AG10803 (cell line): ENCODE results near the gene KCNH2.

ENCODE experiments used
- DNase-seq: peaks from one replicate; pipeline ENCODE4 v3.0.0; 2010; ENCODE audit warnings: low read depth
- H3K4me3 ChIP-seq: 2 replicates; pipeline ENCODE4 v1.5.1; 2011; ENCODE audit warnings: mild to moderate bottlenecking, low read length, control low read depth
- CTCF ChIP-seq: conservative IDR thresholded peaks from 2 replicates; pipeline ENCODE4 v1.5.1; 2011; ENCODE audit warnings: mild to moderate bottlenecking, low read length, control low read depth, inconsistent platforms

KCNH2 gene

DNA sequence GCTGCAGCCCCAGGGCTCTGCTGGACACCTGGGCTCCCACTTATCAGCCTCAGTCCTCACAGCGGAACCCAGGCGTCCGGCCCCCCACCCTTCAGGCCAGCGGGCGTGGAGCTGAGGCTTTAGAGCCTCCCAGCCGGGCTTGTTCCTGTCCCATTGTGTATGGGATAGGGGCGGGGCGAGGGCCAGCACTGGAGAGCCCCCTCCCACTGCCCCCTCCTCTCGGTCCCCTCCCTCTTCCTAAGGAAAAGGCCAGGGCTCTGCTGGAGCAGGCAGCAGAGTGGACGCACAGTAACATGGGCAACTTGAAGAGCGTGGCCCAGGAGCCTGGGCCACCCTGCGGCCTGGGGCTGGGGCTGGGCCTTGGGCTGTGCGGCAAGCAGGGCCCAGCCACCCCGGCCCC is 15.4 kb upstream of the KCNH2 start:
- no peak overlapping the region for H3K4me3 ChIP-seq
- TF ChIP-seq CTCF = no peak
- no peak for DNase-seq

- no peak overlapping the region for H3K4me3 ChIP-seq
- DNase-seq = no peak
- TF ChIP-seq CTCF = no peak
Measured at GRCh38 chr7:150992833-150993302, 14.7 kb upstream of the KCNH2 start.

DNA sequence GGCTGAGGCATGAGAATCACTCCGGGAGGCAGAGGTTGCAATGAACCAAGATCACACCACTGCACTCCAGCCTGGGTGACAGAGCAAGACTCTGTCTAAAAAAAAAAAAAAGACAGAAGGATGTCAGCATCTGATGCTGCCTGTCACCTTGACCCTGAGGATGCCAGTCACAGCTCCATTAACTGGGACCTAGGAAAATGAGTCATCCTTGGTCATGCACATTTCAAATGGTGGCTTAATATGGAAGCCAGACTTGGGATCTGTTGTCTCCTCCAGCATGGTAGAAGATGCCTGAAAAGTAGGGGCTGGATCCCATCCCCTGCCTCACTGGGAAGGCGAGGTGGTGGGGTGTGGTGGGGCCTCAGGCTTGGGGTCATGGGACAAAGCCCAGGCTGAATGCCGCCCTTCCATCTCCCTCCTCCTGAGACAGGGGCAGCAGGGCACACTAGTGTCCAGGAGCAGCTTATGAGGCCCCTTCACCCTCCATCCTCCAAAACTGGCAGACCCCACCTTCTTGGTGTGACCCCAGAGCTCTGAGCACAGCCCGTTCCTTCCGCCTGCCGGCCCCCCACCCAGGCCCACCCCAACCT is 14.0 kb upstream of the KCNH2 start:
- no peak for TF ChIP-seq CTCF
- no peak for DNase-seq
- no peak overlapping the region for H3K4me3 ChIP-seq

DNA sequence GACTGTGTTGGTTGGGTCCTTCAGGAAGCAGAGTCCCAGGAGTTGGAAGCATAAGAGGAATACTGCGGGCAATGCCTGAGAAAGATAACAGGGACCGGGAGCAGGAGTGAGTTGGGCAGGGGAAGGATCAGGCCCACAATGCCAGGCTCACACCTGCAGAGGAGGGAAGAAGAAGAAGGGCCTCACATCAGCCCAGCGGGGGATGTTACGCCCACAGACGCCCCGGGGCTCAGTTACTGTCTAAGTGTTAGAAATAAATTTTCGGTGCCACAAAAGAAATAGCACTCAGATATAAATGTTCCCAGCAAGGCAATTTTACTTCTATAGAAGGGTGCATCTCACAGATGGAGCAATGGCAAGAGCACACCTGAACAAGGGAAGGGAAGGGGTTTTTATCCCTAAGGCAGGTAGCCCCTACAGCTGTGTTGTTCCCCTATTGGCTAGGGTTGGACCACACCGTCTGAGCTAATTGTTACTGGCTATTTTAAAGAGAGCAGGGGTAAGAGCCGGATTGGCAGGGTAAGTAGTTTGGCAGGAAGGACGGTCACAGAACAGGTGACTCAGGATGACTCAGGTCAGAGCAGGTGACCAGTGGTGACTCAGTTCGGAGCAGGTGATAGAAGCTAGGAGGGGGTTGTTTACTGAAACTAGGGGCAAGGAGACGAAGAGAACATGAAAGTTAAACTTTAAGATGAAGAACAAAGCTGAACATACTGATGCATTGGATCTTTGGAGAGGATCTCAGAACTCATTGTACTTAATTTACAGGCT is 12.5 kb upstream of the KCNH2 start, which contains the start of gene NOS3:
Gene NOS3, plus strand, starts transcription at position 602 of the 771 bp plus-strand sequence. CDS start 2,787 bp downstream, outside the sequence.
- TF ChIP-seq CTCF = no peak
- no peak within 1 kb of the TSS for H3K4me3 ChIP-seq
- DNase-seq = no peak

DNA sequence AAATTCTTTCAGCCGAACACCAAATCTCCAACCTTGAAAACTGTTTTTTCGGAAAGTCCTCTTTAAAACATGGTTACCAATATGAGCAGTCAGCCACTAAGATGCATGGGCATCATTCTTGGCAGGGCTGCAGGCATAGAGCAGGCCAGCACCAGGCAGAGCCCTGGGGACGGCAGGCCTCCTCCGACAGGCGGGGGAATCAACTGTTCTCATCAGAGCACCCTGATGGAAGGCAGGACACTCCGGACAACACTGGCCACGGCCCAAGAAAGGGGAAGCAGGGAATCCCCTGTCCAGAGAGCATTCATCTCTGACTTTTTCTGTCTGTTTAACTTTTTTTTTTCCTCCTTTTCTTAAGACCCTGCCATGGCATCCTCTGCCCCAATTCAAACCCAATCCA is 11.3 kb upstream of the KCNH2 start:
- H3K4me3 ChIP-seq = no peak overlapping the region
- no peak for DNase-seq
- no peak for TF ChIP-seq CTCF

GRCh38 chr7:150988230-150989226 is 10.4 kb upstream of the KCNH2 start:
- TF ChIP-seq CTCF = peak; percentile 68
- no peak overlapping the region for H3K4me3 ChIP-seq
- DNase-seq = no peak
